Cardiac fibroblast (primary cell): ENCODE results near the gene TSPAN14.
A peak's percentile ranks its signal among the peaks of the same experiment; 100 is the strongest.

Experiments used
- DNase-seq, 2 donors: peaks; one replicate each; pipeline versions ENCODE4 v3.0.0 to v3.0.0-alpha.2; 2010; ENCODE audit warnings: low read depth in 2 of 2
- H3K4me3 ChIP-seq, 2 donors: replicated peaks in 1 of 2; 1 replicate in 1 of 2; 2 replicates in 1 of 2; pipeline ENCODE4 v1.5.1; 2011; ENCODE audit warnings: low read depth in 2 of 2, low read length in 2 of 2, mild to moderate bottlenecking in 2 of 2, moderate library complexity in 1 of 2
- CTCF ChIP-seq: IDR thresholded peaks from one replicate; pipeline ENCODE4 v1.5.1; 2011; ENCODE audit warnings: low read depth, mild to moderate bottlenecking, low read length, inconsistent platforms

TSPAN14 gene

GRCh38 chr10:80409121-80409520 lies 45.0 kb upstream of the TSPAN14 start:
- H3K4me3 ChIP-seq: peak overlapping the region in 1 of 2 donors; percentile 63

GRCh38 chr10:80410122-80410521 lies 44.0 kb upstream of the TSPAN14 start:
- no peak for DNase-seq
- H3K4me3 ChIP-seq: no peak overlapping the region
- no peak for TF ChIP-seq CTCF

More at GRCh38 chr10:80409121-80409520, 45.0 kb upstream of the TSPAN14 start:
- no peak for DNase-seq
- no peak for TF ChIP-seq CTCF

GRCh38 chr10:80410578-80411145 lies 43.4 kb upstream of the TSPAN14 start:
- no peak for TF ChIP-seq CTCF
- H3K4me3 ChIP-seq: no peak overlapping the region
- DNase-seq: no peak

- no peak for TF ChIP-seq CTCF
- DNase-seq: no peak
- H3K4me3 ChIP-seq: no peak overlapping the region
Observed at GRCh38 chr10:80411267-80411668, 42.8 kb upstream of the TSPAN14 start.

- no peak overlapping the region for H3K4me3 ChIP-seq
- no peak for TF ChIP-seq CTCF
- no peak for DNase-seq
Observed at GRCh38 chr10:80411681-80412220, 42.4 kb upstream of the TSPAN14 start.

- TF ChIP-seq CTCF: no peak
- no peak for DNase-seq
- H3K4me3 ChIP-seq: no peak overlapping the region
Observed at GRCh38 chr10:80412486-80412885, 41.6 kb upstream of the TSPAN14 start.
